GM23338 (cell line): Measurements from ENCODE around the gene CEBPZ.

Experiments used
- CREB1 ChIP-seq: fragments of 250-450 bp; sonication (Bioruptor Pico); IDR thresholded peaks from 2 replicates; pipeline ENCODE4 v1.5.0; 2020; ENCODE audit warnings: low read depth, mild to moderate bottlenecking, moderate library complexity
- EZH2 ChIP-seq: fragments of 200-600 bp; sonication (generic); IDR thresholded peaks from one replicate; pipeline ENCODE4 v1.8.0; 2017; ENCODE audit warnings: antibody characterized with exemption, mild to moderate bottlenecking, low read depth; ENCODE audit not compliant: unreplicated experiment
- EZH2phosphoT487 ChIP-seq: fragments of 200-600 bp; sonication (generic); IDR thresholded peaks from one replicate; pipeline ENCODE4 v1.8.1; 2018; ENCODE audit warnings: antibody characterized with exemption; ENCODE audit not compliant: unreplicated experiment
- JUNB ChIP-seq: IDR thresholded peaks from one replicate; pipeline ENCODE4 v1.6.1; 2016; ENCODE audit warnings: antibody characterized with exemption; ENCODE audit not compliant: unreplicated experiment
- NANOG ChIP-seq: IDR thresholded peaks from 2 replicates; pipeline ENCODE4 v1.6.1; 2016; ENCODE audit warnings: antibody characterized with exemption, borderline replicate concordance
- POLR2AphosphoS5 ChIP-seq: IDR thresholded peaks from 2 replicates; pipeline ENCODE4 v1.6.1; 2016; ENCODE audit warnings: antibody characterized with exemption, low read depth
- STAT1 ChIP-seq: IDR thresholded peaks from one replicate; pipeline ENCODE4 v1.6.1; 2016; ENCODE audit warnings: antibody characterized with exemption; ENCODE audit not compliant: unreplicated experiment
- ZNF114 ChIP-seq: fragments of 250-450 bp; sonication (Bioruptor Pico); IDR thresholded peaks from 2 replicates; pipeline ENCODE4 v1.5.0; 2020; ENCODE audit warnings: mild to moderate bottlenecking, moderate library complexity
- TF ChIP-seq, protein P1 (sequence below), 2 experiments: fragments of 200-600 bp in 1 of 2; sonication (generic) in 1 of 2; conservative IDR thresholded peaks; 2 replicates each; pipeline versions ENCODE4 v1.5.1 to v1.6.1; 2016 to 2017; ENCODE audit warnings: antibody characterized with exemption in 2 of 2, low read depth in 2 of 2, mild to moderate bottlenecking in 2 of 2, moderate library complexity in 1 of 2
- TF ChIP-seq, protein P2 (sequence below): IDR thresholded peaks from one replicate; pipeline ENCODE4 v1.6.1; 2018; ENCODE audit warnings: antibody characterized with exemption; ENCODE audit not compliant: unreplicated experiment
- TF ChIP-seq, protein P3 (sequence below): fragments of 250-450 bp; sonication (Bioruptor Pico); IDR thresholded peaks from 2 replicates; pipeline ENCODE4 v1.5.0; 2020; ENCODE audit warnings: mild to moderate bottlenecking, moderate library complexity
- TF ChIP-seq, protein P4 (sequence below): IDR thresholded peaks from 2 replicates; pipeline ENCODE4 v1.6.1; 2016; ENCODE audit warnings: antibody characterized with exemption

DNA sequence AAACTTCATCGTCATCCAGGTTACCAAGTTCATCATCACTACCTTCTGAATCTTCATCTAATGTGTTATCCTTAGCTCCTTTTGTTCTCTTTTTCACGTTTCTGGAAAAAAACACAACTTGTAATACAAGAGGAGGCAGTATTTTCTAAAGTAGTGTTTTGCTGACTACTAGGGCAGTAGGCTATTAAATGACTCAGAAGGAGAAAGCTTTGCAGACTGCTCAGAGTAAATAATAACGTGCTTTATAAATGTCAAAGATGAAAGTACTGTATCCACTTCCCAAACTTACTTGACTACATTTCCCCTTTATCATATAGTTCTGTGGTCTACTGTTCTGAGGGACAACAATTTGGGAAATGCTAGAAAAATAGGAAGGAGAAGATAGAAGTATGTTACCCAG is 19.5 kb downstream of the CEBPZ start:
- TF ChIP-seq, protein P1, sequence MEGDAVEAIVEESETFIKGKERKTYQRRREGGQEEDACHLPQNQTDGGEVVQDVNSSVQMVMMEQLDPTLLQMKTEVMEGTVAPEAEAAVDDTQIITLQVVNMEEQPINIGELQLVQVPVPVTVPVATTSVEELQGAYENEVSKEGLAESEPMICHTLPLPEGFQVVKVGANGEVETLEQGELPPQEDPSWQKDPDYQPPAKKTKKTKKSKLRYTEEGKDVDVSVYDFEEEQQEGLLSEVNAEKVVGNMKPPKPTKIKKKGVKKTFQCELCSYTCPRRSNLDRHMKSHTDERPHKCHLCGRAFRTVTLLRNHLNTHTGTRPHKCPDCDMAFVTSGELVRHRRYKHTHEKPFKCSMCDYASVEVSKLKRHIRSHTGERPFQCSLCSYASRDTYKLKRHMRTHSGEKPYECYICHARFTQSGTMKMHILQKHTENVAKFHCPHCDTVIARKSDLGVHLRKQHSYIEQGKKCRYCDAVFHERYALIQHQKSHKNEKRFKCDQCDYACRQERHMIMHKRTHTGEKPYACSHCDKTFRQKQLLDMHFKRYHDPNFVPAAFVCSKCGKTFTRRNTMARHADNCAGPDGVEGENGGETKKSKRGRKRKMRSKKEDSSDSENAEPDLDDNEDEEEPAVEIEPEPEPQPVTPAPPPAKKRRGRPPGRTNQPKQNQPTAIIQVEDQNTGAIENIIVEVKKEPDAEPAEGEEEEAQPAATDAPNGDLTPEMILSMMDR (conservative IDR thresholded peaks at IDR 0.05; ENCODE audit: low read depth in 2 of 2) = no peak
- no peak for TF ChIP-seq POLR2AphosphoS5
- TF ChIP-seq, protein P2, sequence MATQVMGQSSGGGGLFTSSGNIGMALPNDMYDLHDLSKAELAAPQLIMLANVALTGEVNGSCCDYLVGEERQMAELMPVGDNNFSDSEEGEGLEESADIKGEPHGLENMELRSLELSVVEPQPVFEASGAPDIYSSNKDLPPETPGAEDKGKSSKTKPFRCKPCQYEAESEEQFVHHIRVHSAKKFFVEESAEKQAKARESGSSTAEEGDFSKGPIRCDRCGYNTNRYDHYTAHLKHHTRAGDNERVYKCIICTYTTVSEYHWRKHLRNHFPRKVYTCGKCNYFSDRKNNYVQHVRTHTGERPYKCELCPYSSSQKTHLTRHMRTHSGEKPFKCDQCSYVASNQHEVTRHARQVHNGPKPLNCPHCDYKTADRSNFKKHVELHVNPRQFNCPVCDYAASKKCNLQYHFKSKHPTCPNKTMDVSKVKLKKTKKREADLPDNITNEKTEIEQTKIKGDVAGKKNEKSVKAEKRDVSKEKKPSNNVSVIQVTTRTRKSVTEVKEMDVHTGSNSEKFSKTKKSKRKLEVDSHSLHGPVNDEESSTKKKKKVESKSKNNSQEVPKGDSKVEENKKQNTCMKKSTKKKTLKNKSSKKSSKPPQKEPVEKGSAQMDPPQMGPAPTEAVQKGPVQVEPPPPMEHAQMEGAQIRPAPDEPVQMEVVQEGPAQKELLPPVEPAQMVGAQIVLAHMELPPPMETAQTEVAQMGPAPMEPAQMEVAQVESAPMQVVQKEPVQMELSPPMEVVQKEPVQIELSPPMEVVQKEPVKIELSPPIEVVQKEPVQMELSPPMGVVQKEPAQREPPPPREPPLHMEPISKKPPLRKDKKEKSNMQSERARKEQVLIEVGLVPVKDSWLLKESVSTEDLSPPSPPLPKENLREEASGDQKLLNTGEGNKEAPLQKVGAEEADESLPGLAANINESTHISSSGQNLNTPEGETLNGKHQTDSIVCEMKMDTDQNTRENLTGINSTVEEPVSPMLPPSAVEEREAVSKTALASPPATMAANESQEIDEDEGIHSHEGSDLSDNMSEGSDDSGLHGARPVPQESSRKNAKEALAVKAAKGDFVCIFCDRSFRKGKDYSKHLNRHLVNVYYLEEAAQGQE = no peak
- TF ChIP-seq CREB1 = no peak
- no peak for TF ChIP-seq EZH2phosphoT487
- TF ChIP-seq STAT1 = no peak
- no peak for TF ChIP-seq EZH2
- no peak for TF ChIP-seq NANOG
- TF ChIP-seq ZNF114 = no peak
- no peak for TF ChIP-seq JUNB
- TF ChIP-seq, protein P3, sequence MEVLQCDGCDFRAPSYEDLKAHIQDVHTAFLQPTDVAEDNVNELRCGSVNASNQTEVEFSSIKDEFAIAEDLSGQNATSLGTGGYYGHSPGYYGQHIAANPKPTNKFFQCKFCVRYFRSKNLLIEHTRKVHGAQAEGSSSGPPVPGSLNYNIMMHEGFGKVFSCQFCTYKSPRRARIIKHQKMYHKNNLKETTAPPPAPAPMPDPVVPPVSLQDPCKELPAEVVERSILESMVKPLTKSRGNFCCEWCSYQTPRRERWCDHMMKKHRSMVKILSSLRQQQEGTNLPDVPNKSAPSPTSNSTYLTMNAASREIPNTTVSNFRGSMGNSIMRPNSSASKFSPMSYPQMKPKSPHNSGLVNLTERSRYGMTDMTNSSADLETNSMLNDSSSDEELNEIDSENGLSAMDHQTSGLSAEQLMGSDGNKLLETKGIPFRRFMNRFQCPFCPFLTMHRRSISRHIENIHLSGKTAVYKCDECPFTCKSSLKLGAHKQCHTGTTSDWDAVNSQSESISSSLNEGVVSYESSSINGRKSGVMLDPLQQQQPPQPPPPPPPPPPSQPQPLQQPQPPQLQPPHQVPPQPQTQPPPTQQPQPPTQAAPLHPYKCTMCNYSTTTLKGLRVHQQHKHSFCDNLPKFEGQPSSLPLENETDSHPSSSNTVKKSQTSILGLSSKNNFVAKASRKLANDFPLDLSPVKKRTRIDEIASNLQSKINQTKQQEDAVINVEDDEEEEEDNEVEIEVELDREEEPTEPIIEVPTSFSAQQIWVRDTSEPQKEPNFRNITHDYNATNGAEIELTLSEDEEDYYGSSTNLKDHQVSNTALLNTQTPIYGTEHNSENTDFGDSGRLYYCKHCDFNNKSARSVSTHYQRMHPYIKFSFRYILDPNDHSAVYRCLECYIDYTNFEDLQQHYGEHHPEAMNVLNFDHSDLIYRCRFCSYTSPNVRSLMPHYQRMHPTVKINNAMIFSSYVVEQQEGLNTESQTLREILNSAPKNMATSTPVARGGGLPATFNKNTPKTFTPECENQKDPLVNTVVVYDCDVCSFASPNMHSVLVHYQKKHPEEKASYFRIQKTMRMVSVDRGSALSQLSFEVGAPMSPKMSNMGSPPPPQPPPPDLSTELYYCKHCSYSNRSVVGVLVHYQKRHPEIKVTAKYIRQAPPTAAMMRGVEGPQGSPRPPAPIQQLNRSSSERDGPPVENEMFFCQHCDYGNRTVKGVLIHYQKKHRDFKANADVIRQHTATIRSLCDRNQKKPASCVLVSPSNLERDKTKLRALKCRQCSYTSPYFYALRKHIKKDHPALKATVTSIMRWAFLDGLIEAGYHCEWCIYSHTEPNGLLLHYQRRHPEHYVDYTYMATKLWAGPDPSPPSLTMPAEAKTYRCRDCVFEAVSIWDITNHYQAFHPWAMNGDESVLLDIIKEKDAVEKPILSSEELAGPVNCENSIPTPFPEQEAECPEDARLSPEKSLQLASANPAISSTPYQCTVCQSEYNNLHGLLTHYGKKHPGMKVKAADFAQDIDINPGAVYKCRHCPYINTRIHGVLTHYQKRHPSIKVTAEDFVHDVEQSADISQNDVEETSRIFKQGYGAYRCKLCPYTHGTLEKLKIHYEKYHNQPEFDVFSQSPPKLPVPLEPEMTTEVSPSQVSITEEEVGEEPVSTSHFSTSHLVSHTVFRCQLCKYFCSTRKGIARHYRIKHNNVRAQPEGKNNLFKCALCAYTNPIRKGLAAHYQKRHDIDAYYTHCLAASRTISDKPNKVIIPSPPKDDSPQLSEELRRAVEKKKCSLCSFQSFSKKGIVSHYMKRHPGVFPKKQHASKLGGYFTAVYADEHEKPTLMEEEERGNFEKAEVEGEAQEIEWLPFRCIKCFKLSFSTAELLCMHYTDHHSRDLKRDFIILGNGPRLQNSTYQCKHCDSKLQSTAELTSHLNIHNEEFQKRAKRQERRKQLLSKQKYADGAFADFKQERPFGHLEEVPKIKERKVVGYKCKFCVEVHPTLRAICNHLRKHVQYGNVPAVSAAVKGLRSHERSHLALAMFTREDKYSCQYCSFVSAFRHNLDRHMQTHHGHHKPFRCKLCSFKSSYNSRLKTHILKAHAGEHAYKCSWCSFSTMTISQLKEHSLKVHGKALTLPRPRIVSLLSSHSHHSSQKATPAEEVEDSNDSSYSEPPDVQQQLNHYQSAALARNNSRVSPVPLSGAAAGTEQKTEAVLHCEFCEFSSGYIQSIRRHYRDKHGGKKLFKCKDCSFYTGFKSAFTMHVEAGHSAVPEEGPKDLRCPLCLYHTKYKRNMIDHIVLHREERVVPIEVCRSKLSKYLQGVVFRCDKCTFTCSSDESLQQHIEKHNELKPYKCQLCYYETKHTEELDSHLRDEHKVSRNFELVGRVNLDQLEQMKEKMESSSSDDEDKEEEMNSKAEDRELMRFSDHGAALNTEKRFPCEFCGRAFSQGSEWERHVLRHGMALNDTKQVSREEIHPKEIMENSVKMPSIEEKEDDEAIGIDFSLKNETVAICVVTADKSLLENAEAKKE = no peak
- TF ChIP-seq, protein P4, sequence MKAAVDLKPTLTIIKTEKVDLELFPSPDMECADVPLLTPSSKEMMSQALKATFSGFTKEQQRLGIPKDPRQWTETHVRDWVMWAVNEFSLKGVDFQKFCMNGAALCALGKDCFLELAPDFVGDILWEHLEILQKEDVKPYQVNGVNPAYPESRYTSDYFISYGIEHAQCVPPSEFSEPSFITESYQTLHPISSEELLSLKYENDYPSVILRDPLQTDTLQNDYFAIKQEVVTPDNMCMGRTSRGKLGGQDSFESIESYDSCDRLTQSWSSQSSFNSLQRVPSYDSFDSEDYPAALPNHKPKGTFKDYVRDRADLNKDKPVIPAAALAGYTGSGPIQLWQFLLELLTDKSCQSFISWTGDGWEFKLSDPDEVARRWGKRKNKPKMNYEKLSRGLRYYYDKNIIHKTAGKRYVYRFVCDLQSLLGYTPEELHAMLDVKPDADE = no peak
